NOMO-1 treated with dmso at 0.1 percent for 144 hours (cell line): ENCODE results near the gene NLRX1.
"Not testable (repeated sequence)": the region's sequence is repeated elsewhere in the genome, so short reads cannot be mapped to it uniquely, and the experiment has no call there.

ENCODE experiments used
- DNase-seq: peaks from one replicate; lab custom pipeline; 2025; ENCODE audit not compliant: unreplicated experiment; lab: John Stamatoyannopoulos, UW

Gene NLRX1

GRCh38 chr11:119181677-119182412 is 13.3 kb downstream of the NLRX1 start:
- no peak for DNase-seq

GRCh38 chr11:119184399-119184798 is 15.9 kb downstream of the NLRX1 start:
- DNase-seq, result not testable (repeated sequence)

- DNase-seq, result no peak
These were observed 17.6 kb downstream of the NLRX1 start for GRCh38 chr11:119185981-119186634.

GRCh38 chr11:119187123-119187892 is 18.8 kb downstream of the NLRX1 start:
- no peak for DNase-seq

GRCh38 chr11:119188067-119188466 is 19.5 kb downstream of the NLRX1 start:
- no peak for DNase-seq

- no peak for DNase-seq
These were observed 20.4 kb downstream of the NLRX1 start for GRCh38 chr11:119188887-119189286.

- no peak for DNase-seq
These were observed 20.9 kb downstream of the NLRX1 start for GRCh38 chr11:119189393-119189792.

- no peak for DNase-seq
These were observed 22.0 kb downstream of the NLRX1 start for GRCh38 chr11:119190531-119190930.

- not testable (repeated sequence) for DNase-seq
These were observed 22.7 kb downstream of the NLRX1 start for GRCh38 chr11:119191265-119191664.

- DNase-seq, result no peak
These were observed 23.6 kb downstream of the NLRX1 start for GRCh38 chr11:119192111-119192510.

GRCh38 chr11:119193001-119193400 is 24.5 kb downstream of the NLRX1 start:
- DNase-seq, result no peak

- DNase-seq, result no peak
These were observed 25.1 kb downstream of the NLRX1 start for GRCh38 chr11:119193626-119194025.

GRCh38 chr11:119194811-119195440 is 26.4 kb downstream of the NLRX1 start:
- no peak for DNase-seq

GRCh38 chr11:119195680-119196079 is 27.2 kb downstream of the NLRX1 start:
- DNase-seq, result no peak

- DNase-seq, result peak; percentile 86
These were observed 28.4 kb downstream of the NLRX1 start for GRCh38 chr11:119196833-119197483.

- DNase-seq, result no peak
These were observed 30.4 kb downstream of the NLRX1 start for GRCh38 chr11:119198925-119199324.

- DNase-seq, result not testable (repeated sequence)
These were observed 32.7 kb downstream of the NLRX1 start for GRCh38 chr11:119201236-119201635.

GRCh38 chr11:119202554-119202953 is 34.0 kb downstream of the NLRX1 start:
- no peak for DNase-seq

GRCh38 chr11:119204066-119204465 is 35.5 kb downstream of the NLRX1 start:
- no peak for DNase-seq

- peak; percentile 55 for DNase-seq
These were observed 36.6 kb downstream of the NLRX1 start for GRCh38 chr11:119205080-119205479.
